MCF 10A (cell line): ENCODE measurements around the gene PPP1R17. TPM values are rescaled to one million over a fixed set of nuclear protein-coding genes. Genes with fewer than 3 reads are reported as not detected.

Source experiments
- BruUV-seq: library from RNA; stranded (reverse); fragments of 400-500 nt; replicated peaks from 2 replicates; lab custom pipeline; 2021; lab: Mats Ljungman, UMichigan
- CTCF ChIA-PET: fragments of 300-600 bp; sonication (Branson Sonifier 250); formaldehyde crosslinking; extraction: SDS; loops from one replicate; lab custom pipeline; 2021; ENCODE audit warnings: antibody characterized with exemption, inconsistent platforms; lab: Yijun Ruan, JAX
- POLR2A ChIA-PET: fragments of 300-600, 350-650 bp; sonication (Branson Sonifier 250); formaldehyde crosslinking; extraction: SDS; loops from one replicate; lab custom pipeline; 2020; ENCODE audit warnings: antibody characterized with exemption, inconsistent platforms; lab: Yijun Ruan, JAX
- DNase-seq: peaks from one replicate; pipeline ENCODE4 v3.0.0-alpha.2; 2018; ENCODE audit not compliant: unreplicated experiment
- H3K27ac Mint-ChIP-seq: one replicate; pipeline ENCODE4 v1.8.0; 2022; ENCODE audit warnings: mild to moderate bottlenecking, low read depth, mixed read lengths; ENCODE audit not compliant: unreplicated experiment
- H3K27me3 Mint-ChIP-seq: one replicate; pipeline ENCODE4 v1.8.0; 2022; ENCODE audit warnings: mixed read lengths; ENCODE audit not compliant: insufficient read depth, unreplicated experiment
- H3K36me3 Mint-ChIP-seq: one replicate; pipeline ENCODE4 v1.8.0; 2022; ENCODE audit warnings: mild to moderate bottlenecking, moderate library complexity, mixed read lengths; ENCODE audit not compliant: insufficient read depth, unreplicated experiment
- H3K4me1 Mint-ChIP-seq: one replicate; pipeline ENCODE4 v1.8.0; 2022; ENCODE audit warnings: mixed read lengths; ENCODE audit not compliant: insufficient read depth, unreplicated experiment
- H3K4me3 Mint-ChIP-seq: one replicate; pipeline ENCODE4 v1.8.0; 2022; ENCODE audit warnings: mild to moderate bottlenecking, moderate library complexity, mixed read lengths; ENCODE audit not compliant: unreplicated experiment
- H3K9me3 Mint-ChIP-seq: one replicate; pipeline ENCODE4 v1.8.0; 2022; ENCODE audit warnings: mixed read lengths; ENCODE audit not compliant: unreplicated experiment
- intact Hi-C: fragments of 100-400 bp; cut with micrococcal nuclease; formaldehyde crosslinking; loops from 2 replicates; pipeline ENCODE4 v1.14.1; 2022
- total RNA-seq: library from RNA; stranded (reverse); gene quantifications from 2 replicates; pipeline ENCODE4 v1.2.3, GENCODE V29; 2022
- TF ChIP-seq, protein P1 (sequence below): fragments of 200-600 bp; IDR thresholded peaks from one replicate; pipeline ENCODE4 v1.8.0; 2022; ENCODE audit warnings: antibody characterized with exemption, mild to moderate bottlenecking; ENCODE audit not compliant: unreplicated experiment

The PPP1R17 gene
- total RNA-seq, 1 experiment from 2014 or later = not detected

DNA sequence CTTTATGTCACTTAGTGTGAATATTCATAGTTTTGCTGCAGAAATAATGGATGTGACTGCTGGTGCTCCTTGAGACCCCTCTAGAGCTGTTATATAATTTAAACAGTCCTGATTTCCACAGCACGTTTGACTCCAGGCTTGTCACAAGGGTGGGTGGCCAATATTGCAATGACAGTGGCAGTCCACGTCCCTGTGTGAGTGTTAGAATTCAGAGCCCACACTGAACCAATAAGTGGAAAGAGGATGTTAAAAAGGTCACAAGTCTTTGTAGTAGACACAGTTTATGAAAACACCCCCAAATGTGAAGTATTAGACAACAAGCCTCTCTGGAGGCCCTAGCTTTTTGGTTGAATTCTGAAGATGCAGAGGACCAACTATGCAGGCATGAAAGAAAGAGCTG is 2.0 kb downstream of the PPP1R17 start:
- ChIA-PET POLR2A (no interaction called here), CTCF (interaction anchor here (0.6 kb wide), 1 partner anchor 23 kb away, joined by 3 read pairs; no protein-coding TSS in a partner anchor)
- no TSS peak for BruUV-seq
- no peak overlapping the region for H3K4me3 Mint-ChIP-seq
- no peaks in the 10 kb centered on the region for H3K9me3 Mint-ChIP-seq
- no peak for DNase-seq
- no peak overlapping the region for H3K27ac Mint-ChIP-seq
- intact Hi-C loops = no loop called here
- H3K27me3 Mint-ChIP-seq = peaks cover under 1% of the 10 kb centered on the region
- H3K4me1 Mint-ChIP-seq = no peaks in the 10 kb centered on the region
- TF ChIP-seq, protein P1, sequence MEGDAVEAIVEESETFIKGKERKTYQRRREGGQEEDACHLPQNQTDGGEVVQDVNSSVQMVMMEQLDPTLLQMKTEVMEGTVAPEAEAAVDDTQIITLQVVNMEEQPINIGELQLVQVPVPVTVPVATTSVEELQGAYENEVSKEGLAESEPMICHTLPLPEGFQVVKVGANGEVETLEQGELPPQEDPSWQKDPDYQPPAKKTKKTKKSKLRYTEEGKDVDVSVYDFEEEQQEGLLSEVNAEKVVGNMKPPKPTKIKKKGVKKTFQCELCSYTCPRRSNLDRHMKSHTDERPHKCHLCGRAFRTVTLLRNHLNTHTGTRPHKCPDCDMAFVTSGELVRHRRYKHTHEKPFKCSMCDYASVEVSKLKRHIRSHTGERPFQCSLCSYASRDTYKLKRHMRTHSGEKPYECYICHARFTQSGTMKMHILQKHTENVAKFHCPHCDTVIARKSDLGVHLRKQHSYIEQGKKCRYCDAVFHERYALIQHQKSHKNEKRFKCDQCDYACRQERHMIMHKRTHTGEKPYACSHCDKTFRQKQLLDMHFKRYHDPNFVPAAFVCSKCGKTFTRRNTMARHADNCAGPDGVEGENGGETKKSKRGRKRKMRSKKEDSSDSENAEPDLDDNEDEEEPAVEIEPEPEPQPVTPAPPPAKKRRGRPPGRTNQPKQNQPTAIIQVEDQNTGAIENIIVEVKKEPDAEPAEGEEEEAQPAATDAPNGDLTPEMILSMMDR = no peak
- H3K36me3 Mint-ChIP-seq = no peaks in the 10 kb centered on the region

DNA sequence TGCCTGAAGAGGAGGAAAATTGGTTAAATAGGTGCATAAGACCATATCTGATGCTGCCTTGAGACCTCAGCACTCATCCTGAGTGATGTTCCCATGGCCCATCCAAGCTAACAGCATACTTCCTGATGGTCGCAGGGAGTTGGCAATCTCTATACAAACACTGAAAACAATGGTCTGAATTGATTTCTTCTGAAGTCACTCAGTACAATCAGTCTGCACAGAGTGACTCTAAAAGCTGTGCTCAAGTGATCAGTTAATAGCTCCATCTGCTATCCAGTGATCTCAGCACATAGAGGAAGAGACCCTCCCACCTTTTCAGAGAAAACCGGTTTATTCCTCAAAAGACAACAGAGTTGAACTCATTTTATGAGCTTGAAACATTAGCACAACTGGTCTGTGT is 3.9 kb downstream of the PPP1R17 start:
- no peak for DNase-seq
- H3K9me3 Mint-ChIP-seq = no peaks in the 10 kb centered on the region
- H3K4me3 Mint-ChIP-seq = no peak overlapping the region
- intact Hi-C loops = no loop called here
- BruUV-seq = no TSS peak
- H3K4me1 Mint-ChIP-seq = no peaks in the 10 kb centered on the region
- H3K36me3 Mint-ChIP-seq = no peaks in the 10 kb centered on the region
- H3K27ac Mint-ChIP-seq = no peak overlapping the region
- ChIA-PET CTCF (interaction anchor here (0.6 to 1.1 kb wide), 3 partner anchors 25 to 258 kb away, joined by 3 to 4 read pairs (median 3); no protein-coding TSS in a partner anchor), POLR2A (no interaction called here)
- TF ChIP-seq, protein P1 = no peak
- peaks cover 12% of the 10 kb centered on the region for H3K27me3 Mint-ChIP-seq

- no peaks in the 10 kb centered on the region for H3K36me3 Mint-ChIP-seq
- ChIA-PET POLR2A (no interaction called here), CTCF (no interaction called here)
- no TSS peak for BruUV-seq
- no peak overlapping the region for H3K27ac Mint-ChIP-seq
- no peak for DNase-seq
- no peaks in the 10 kb centered on the region for H3K4me1 Mint-ChIP-seq
- TF ChIP-seq, protein P1 = no peak
- H3K9me3 Mint-ChIP-seq = no peaks in the 10 kb centered on the region
- H3K27me3 Mint-ChIP-seq = peaks cover 17% of the 10 kb centered on the region
- no peak overlapping the region for H3K4me3 Mint-ChIP-seq
- intact Hi-C loops = no loop called here
These were observed 5.4 kb downstream of the PPP1R17 start for GRCh38 chr7:31692451-31692850.

- Mint-ChIP-seq H3K27ac (no peak overlapping the region), H3K36me3 (no peaks in the 10 kb centered on the region), H3K9me3 (no peaks in the 10 kb centered on the region), H3K27me3 (peaks cover 21% of the 10 kb centered on the region), H3K4me3 (no peak overlapping the region), H3K4me1 (no peaks in the 10 kb centered on the region)
- CTCF ChIA-PET = interaction anchor here (1.3 kb wide), 1 partner anchor 51 kb away, joined by 4 read pairs; no protein-coding TSS in a partner anchor
- POLR2A ChIA-PET = no interaction called here
- no TSS peak for BruUV-seq
- DNase-seq = no peak
- TF ChIP-seq, protein P1 = no peak
- intact Hi-C loops = no loop called here
These were observed 5.9 kb downstream of the PPP1R17 start for GRCh38 chr7:31692871-31693270.
